Spinal cord (tissue), 10 donors: ENCODE data around the gene PRSS12. TPM values are rescaled to one million over a fixed set of nuclear protein-coding genes. Genes with fewer than 3 reads are reported as not detected.

Source experiments
- DNase-seq, 6 donors: peaks; one replicate each; pipeline versions ENCODE4 v3.0.0 to v3.0.0-alpha.2; 2013 to 2015; ENCODE audit warnings: low spot score in 6 of 6, low read depth in 4 of 6
- H3K27ac ChIP-seq: one replicate; pipeline ENCODE4 v1.5.1; 2013; ENCODE audit warnings: low read depth, low read length, control low read depth
- H3K27me3 ChIP-seq: one replicate; pipeline ENCODE4 v1.6.1; 2013; ENCODE audit warnings: low read length; ENCODE audit not compliant: control insufficient read depth, insufficient read depth
- H3K36me3 ChIP-seq: one replicate; pipeline ENCODE4 v1.6.1; 2013; ENCODE audit warnings: low read length; ENCODE audit not compliant: control insufficient read depth, insufficient read depth
- H3K4me1 ChIP-seq: one replicate; pipeline ENCODE4 v1.6.1; 2013; ENCODE audit warnings: low read length; ENCODE audit not compliant: control insufficient read depth, insufficient read depth
- H3K4me3 ChIP-seq: one replicate; pipeline ENCODE4 v1.5.1; 2013; ENCODE audit warnings: low read depth, low read length, control low read depth
- H3K9me3 ChIP-seq: one replicate; pipeline ENCODE4 v1.6.1; 2013; ENCODE audit warnings: low read length; ENCODE audit not compliant: control insufficient read depth, insufficient read depth
- WGBS: methylation state at CpG from one replicate; pipeline ENCODE4 v1.1.5; 2013; ENCODE audit warnings: missing lambda C conversion rate; ENCODE audit not compliant: insufficient coverage; 5-methylcytosine and 5-hydroxymethylcytosine counted together
- polyA plus RNA-seq, 2 donors: library from polyadenylated mRNA; unstranded; fragments of 120-200 nt; gene quantifications; one replicate each; pipeline ENCODE4 v1.2.1, GENCODE V29; 2013; ENCODE audit not compliant: insufficient read length in 2 of 2
- total RNA-seq, 2 donors: library from RNA; depleted of rRNA in 1 of 2; stranded (reverse); fragments of 120-200 nt in 1 of 2; fragments of >200 nt in 1 of 2; gene quantifications; one replicate each; pipeline versions ENCODE4 v1.2.3 to v1.2.4, GENCODE V29; 2013 to 2014
- donor health status: healthy.

Gene PRSS12
- total and polyA plus RNA-seq, 4 donors: 12.3 to 26.7 (median 14.4) TPM

DNA sequence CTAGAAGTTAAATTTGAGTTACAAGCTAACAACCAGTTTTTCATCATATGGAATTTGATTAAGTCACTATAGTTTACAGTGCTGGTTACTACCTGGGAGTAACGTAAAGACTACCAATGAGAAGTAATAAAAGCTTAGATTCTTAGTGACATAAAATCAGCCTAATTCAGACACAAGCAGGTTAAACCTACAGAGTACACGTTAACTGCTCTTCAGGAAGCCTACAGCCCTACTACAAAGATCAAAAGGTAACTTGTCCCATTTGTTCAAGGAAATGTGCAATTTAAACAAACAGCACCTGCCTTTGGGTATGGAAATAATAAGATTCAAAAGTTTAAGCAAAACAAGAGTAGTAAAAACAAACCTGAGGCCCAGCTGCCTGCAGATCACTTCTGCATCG lies 21.5 kb downstream of the PRSS12 start:
- Histone ChIP-seq H3K27ac (no peak overlapping the region), H3K9me3 (no peaks in the 10 kb centered on the region), H3K4me1 (no peaks in the 10 kb centered on the region), H3K4me3 (no peak overlapping the region), H3K36me3 (no peaks in the 10 kb centered on the region), H3K27me3 (no peaks in the 10 kb centered on the region)
- no peak for DNase-seq
- 80% methylated on average over 1 of the region's 3 CpGs for WGBS

DNA sequence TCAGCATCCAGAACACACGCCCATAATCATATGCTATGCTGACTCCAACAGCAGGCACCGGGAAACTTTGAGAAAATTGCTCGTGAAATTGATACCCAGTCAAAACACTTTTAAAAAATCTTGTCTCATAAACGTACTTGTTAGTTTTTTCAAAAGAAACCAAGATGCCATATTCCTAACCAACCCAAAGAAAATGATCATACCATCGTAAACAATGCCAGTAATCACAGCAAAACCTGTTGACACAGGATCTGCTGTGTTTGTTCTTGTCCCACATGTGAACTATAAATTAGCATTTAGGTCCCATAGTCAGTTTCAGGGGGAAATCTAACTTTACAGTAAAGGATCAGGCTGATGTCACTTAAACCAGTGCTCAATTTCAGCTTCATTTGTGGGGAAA lies 23.0 kb downstream of the PRSS12 start:
- no peaks in the 10 kb centered on the region for H3K4me1 ChIP-seq
- H3K9me3 ChIP-seq: no peaks in the 10 kb centered on the region
- WGBS: 87% methylated on average over 5 of the region's 5 CpGs
- no peaks in the 10 kb centered on the region for H3K27me3 ChIP-seq
- no peak for DNase-seq
- H3K4me3 ChIP-seq: no peak overlapping the region
- no peaks in the 10 kb centered on the region for H3K36me3 ChIP-seq
- H3K27ac ChIP-seq: no peak overlapping the region

DNA sequence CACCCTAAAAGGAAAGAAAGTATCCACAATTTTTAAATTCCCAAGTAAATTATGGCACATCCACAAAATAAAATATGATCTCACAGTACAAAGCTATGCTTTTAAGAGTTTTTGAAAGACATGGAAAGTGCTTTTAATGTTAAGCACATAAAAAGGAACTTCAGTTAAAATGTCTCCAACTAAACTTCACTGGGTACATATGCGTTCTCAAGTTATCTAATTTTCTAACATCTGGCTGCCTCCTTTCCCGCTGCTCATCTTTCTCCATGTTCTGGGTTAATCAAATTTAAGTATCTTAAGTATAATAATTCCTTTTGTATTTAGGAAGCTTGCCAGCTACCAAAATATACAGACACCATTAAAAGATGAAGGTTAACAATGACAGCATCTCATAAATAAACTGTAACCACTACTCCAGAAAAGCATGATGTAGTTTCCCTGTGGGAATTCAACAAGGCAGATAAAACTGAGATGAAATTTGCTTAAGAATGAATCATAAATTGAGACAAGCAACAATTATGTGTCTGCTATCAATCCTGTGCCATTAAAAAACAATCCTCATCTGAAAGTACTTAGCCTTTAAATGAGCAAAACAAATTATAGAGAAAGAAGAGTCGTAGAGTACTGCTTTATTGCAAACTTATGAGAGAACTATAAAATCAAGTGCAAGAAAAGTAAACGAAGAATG lies 25.1 kb downstream of the PRSS12 start:
- no peaks in the 10 kb centered on the region for H3K9me3 ChIP-seq
- no peak overlapping the region for H3K4me3 ChIP-seq
- no peaks in the 10 kb centered on the region for H3K4me1 ChIP-seq
- H3K27ac ChIP-seq: no peak overlapping the region
- no peaks in the 10 kb centered on the region for H3K36me3 ChIP-seq
- whole genome bisulfite sequencing: no CpG with 5 or more reads among the region's 4 CpGs
- no peaks in the 10 kb centered on the region for H3K27me3 ChIP-seq
- peak in 1 of 6 donors; percentile 30 for DNase-seq

DNA sequence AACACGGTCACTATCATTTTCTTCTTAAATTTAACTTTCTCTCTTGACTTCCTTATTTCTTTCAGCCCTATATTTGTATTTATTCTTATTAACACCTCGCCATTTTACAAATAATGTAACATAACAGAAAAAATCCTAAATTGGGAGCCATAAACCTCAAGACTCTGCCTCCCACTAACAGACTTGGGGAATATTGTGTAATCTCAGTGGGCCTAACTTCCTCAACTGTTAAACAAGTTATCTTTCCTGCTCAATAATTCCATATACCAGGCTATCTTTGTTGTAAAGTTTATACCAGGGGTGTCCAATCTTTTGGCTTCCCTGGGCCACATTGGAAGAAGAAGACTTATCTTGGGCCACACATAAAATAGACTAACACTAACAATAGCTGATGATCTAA lies 26.2 kb downstream of the PRSS12 start:
- WGBS: 100% methylated on average over 1 of the region's 2 CpGs
- H3K27me3 ChIP-seq: no peaks in the 10 kb centered on the region
- H3K4me1 ChIP-seq: no peaks in the 10 kb centered on the region

DNA sequence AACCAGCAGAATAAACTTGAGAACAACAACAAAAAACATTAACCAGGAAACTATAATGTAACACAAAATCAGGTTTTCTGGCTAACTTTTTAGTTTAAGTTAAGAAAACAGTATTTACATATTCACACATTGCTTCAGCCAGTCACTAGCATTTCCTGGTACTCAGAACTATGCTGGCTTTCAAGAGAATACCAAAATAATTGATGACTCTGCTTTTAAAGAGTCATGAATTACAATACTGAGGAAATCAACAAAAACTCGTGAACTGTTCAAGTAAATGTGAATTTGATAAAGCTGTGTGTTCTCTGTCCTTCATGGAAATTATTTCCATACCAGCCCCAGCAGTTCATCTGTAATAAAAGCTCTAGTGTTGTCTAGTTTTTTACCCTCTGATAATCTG lies 27.4 kb downstream of the PRSS12 start:
- no peak overlapping the region for H3K4me3 ChIP-seq
- no peaks in the 10 kb centered on the region for H3K9me3 ChIP-seq
- WGBS: no CpG with 5 or more reads among the region's 1 CpG
- H3K27ac ChIP-seq: no peak overlapping the region
- H3K36me3 ChIP-seq: no peaks in the 10 kb centered on the region
- no peak for DNase-seq
- H3K27me3 ChIP-seq: no peaks in the 10 kb centered on the region
- H3K4me1 ChIP-seq: no peaks in the 10 kb centered on the region

More for the DNA sequence above, 26.2 kb downstream of the PRSS12 start:
- H3K27ac ChIP-seq: no peak overlapping the region
- no peak for DNase-seq
- no peaks in the 10 kb centered on the region for H3K36me3 ChIP-seq
- H3K4me3 ChIP-seq: no peak overlapping the region
- H3K9me3 ChIP-seq: no peaks in the 10 kb centered on the region

DNA sequence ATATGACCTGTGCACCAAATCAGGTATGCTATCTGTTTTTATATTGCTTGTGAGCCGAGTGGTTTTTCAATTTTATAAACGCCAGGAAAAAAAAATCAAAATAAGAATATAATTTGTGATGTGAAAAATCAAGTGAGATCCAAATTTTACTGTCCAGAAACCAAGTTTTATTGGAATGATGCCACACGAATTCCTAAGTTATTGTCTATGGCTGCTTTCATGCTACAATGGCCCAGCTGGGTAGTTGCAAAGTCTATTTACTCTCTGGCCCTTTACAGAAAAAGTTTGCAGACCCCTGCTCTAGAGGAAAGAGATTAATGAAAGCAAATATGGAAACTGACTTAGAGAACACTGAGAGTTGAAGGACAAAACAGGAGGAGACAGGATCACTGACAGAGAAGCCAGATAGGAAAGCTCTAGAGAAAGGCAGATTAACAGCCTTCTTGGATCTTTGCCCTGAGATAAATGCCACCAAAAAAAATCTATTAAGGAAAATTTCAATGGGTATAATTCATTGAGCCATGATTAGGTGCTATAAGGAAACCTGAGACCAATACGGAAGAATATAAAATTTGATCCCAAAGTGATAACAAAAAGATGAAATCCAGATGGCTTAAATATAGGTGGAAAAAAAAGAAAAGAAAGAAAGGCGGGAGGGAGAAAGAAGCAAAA lies 29.8 kb downstream of the PRSS12 start:
- H3K9me3 ChIP-seq: no peaks in the 10 kb centered on the region
- H3K4me3 ChIP-seq: no peak overlapping the region
- DNase-seq: no peak
- no peaks in the 10 kb centered on the region for H3K27me3 ChIP-seq
- no peaks in the 10 kb centered on the region for H3K4me1 ChIP-seq
- H3K27ac ChIP-seq: no peak overlapping the region
- 60% methylated on average over 1 of the region's 5 CpGs for WGBS
- no peaks in the 10 kb centered on the region for H3K36me3 ChIP-seq

DNA sequence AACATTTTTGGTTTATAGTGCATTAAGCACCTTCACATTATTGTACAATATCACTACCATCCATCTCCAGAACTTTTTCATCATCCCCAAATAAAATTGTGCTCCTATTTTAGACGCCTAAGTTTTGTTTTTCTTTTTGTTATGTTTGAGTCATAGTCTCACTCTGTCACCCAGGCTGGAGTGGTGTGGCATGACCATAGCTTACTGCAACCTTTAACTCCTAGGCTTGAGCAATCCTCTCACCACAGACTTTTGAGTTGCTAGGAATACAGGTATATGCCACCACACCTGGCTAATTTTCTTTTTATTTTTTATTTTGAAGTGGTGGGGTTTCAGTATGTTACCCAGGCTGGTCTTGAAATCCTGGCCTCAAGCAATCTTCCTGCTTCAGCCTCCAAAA lies 33.9 kb downstream of the PRSS12 start:
- H3K36me3 ChIP-seq: no peaks in the 10 kb centered on the region
- no peaks in the 10 kb centered on the region for H3K9me3 ChIP-seq
- DNase-seq: no peak
- no peaks in the 10 kb centered on the region for H3K4me1 ChIP-seq
- WGBS: no CpG with 5 or more reads among the region's 1 CpG
- no peak overlapping the region for H3K27ac ChIP-seq
- no peak overlapping the region for H3K4me3 ChIP-seq
- no peaks in the 10 kb centered on the region for H3K27me3 ChIP-seq

DNA sequence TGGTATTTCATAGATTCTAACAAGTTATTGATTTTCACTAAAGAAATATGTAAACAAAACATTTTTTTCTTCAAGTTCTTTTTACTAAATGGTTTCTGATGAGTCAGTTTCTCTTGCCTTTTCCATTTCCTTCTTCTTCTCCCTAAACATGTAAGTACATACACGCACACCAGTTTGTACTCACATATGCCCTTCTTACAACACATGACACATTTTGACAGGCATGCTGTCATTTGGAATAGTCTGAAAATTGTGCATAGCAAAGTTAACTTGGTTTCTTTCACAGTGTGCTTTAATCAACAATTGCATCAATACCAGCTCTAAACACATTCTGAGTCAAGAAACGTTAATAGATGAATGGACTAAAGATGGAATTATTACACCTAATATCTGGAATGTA lies 35.1 kb downstream of the PRSS12 start:
- no peaks in the 10 kb centered on the region for H3K9me3 ChIP-seq
- DNase-seq: peak in 1 of 6 donors; percentile 73
- no peak overlapping the region for H3K27ac ChIP-seq
- no CpG with 5 or more reads among the region's 2 CpGs for WGBS
- no peaks in the 10 kb centered on the region for H3K27me3 ChIP-seq
- H3K4me3 ChIP-seq: no peak overlapping the region
- no peaks in the 10 kb centered on the region for H3K36me3 ChIP-seq
- no peaks in the 10 kb centered on the region for H3K4me1 ChIP-seq

DNA sequence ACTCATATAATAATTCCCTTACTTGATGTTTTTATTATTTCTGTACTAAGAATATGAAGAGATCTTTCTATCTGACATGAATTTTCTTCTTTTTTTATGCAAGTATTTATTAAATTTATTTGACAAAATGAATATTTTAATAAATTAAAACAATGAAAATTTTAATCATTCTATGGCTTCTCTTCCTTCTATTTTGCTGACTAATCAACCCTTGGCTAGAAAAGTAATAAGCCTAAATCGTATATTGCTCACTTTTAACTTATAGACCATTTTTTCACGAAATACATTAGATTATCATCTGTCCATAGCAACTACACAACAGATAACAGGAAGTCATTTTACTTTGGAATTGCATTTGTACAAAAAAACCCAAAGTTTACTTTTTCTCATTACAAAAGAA lies 38.6 kb downstream of the PRSS12 start:
- H3K9me3 ChIP-seq: no peaks in the 10 kb centered on the region
- H3K27me3 ChIP-seq: no peaks in the 10 kb centered on the region
- no peak for DNase-seq
- WGBS: 100% methylated on average over 1 of the region's 2 CpGs
- no peaks in the 10 kb centered on the region for H3K4me1 ChIP-seq
- H3K27ac ChIP-seq: no peak overlapping the region
- no peaks in the 10 kb centered on the region for H3K36me3 ChIP-seq
- H3K4me3 ChIP-seq: no peak overlapping the region

DNA sequence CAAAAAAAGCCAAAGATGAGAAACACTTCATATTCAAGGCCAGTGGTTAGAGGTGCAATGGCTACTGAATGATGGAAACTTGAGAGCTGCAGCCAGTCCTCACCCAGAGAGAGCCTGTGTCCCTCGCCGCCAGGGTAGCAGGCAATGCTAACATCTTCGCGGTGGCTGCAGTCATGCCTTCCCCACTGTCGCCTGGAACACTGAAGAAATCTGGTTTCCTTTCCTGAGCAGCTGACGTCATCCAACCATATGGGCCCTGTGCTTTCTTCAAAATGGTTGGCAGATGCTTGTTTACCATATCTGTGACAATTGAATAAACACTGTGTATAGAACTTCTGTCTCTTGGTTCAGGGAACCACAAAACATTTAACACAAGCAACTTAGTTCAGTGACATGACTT lies 39.7 kb downstream of the PRSS12 start:
- no peaks in the 10 kb centered on the region for H3K36me3 ChIP-seq
- H3K9me3 ChIP-seq: no peaks in the 10 kb centered on the region
- DNase-seq: peak in 2 of 6 donors; percentile 54 to 92
- H3K4me1 ChIP-seq: no peaks in the 10 kb centered on the region
- WGBS: 54% methylated on average over 5 of the region's 6 CpGs
- no peak overlapping the region for H3K4me3 ChIP-seq
- no peaks in the 10 kb centered on the region for H3K27me3 ChIP-seq
- H3K27ac ChIP-seq: no peak overlapping the region
